GM19099 (cell line): ENCODE results near the gene RPS21.

ENCODE experiments used
- POLR2A ChIP-seq: IDR thresholded peaks from 3 replicates; pipeline ENCODE4 v1.6.1; 2011; ENCODE audit warnings: low read depth; ENCODE audit not compliant: insufficient read length; ENCODE audit errors: extremely low read depth

Gene RPS21

DNA sequence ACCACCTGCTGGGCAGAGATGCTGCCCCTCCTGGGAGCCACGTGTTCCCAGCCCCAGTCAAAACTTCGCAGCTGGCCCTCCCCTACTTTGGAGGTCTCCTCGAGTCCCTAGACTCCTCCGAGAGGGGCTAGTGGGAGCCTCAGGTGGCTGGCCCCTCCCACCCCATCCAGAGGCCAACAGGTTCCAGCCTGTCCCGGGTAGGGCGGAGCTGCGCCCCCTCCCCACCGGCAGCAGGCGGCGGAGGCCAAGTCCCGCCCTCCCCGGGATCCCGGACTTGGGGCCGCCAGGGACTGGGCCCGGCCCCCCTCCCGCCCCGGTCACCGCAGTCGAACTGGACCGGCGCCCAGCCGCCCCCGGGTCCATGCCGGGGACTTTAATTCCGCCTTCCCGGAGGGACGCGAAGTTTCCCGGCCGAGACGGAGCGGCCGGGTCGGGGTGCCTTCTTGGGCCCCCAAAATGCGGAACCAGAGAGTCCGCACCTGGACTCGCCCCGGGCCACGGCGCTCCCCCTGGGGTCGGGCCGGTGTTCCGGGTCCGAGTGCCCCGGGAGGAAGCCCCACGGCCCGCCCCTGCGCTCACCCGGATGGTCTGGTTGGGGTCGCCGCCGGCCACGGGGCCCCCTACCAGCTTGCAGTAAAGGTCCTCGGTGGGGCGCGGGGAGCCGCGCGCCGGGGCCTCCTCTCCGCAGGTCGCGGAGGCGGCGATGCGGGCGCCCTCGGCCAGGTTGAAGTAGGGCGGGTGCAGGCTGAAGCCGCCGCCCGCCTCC is 20.4 kb upstream of the RPS21 start:
- no peak for TF ChIP-seq POLR2A

DNA sequence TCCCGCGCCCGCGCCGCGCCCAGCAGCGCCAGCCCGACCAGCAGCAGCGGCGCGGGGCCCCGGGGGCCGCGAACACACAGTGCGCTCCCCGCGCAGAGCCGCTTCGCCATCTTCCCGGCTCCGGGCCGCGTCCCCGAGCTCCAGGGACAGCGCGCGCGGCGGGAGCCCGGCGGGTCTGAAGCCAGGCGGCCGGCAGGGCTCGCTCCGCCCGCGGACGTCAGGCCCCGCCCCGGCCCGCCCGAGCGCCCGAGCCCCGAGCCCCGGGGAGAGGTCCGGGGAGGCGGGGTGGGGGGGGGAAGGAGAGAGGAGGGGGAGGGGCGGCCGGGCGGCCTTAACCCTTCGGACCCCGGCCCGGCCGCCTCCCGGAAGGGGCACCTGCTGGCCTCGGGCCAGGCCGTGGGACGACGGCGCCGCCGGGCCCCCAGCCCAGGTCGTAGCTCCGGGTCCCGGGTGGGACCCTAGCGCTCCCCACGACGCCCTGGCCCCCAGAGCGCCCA is 19.7 kb upstream of the RPS21 start, which contains the start of gene LAMA5:
TSS of gene LAMA5 (minus strand) at position 177 of the 497 bp plus-strand sequence. CDS start at position 110, 67 bp downstream.
- TF ChIP-seq POLR2A, result no peak

- no peak for TF ChIP-seq POLR2A
These were observed 19.1 kb upstream of the RPS21 start for GRCh38 chr20:62367633-62368391.

DNA sequence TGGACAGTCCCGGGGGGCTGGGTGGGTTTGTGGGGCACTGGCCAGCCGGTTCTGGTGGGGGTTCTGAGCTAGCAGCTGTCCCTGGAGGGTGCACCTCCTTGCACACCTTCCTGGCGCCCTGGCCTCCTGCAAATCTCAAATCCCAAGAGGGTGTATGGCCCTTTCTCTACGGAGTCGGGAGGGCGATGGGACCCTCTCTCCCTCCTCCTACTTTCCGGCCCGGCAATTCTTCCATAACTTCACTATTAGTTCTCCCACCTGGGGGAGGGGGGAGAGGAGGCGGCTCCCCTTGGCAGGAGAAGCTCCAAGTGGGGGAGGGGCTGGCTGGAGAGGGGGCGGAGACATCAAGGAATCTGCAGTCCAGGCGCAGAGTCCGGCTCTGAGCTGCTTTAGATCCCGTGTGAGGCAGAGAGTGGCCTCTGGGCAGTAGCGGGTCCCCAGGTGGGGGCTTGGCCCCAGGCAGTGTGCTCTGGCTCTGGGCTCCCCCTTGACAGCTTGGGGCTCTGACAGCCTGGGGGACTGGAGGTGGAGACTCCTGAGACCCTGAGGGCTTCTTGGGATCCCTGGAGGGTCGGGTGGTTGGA is 18.4 kb upstream of the RPS21 start:
- TF ChIP-seq POLR2A, result no peak

GRCh38 chr20:62368976-62369814 is 17.7 kb upstream of the RPS21 start:
- TF ChIP-seq POLR2A, result no peak

- no peak for TF ChIP-seq POLR2A
These were observed 17.1 kb upstream of the RPS21 start for GRCh38 chr20:62369815-62370114.

DNA sequence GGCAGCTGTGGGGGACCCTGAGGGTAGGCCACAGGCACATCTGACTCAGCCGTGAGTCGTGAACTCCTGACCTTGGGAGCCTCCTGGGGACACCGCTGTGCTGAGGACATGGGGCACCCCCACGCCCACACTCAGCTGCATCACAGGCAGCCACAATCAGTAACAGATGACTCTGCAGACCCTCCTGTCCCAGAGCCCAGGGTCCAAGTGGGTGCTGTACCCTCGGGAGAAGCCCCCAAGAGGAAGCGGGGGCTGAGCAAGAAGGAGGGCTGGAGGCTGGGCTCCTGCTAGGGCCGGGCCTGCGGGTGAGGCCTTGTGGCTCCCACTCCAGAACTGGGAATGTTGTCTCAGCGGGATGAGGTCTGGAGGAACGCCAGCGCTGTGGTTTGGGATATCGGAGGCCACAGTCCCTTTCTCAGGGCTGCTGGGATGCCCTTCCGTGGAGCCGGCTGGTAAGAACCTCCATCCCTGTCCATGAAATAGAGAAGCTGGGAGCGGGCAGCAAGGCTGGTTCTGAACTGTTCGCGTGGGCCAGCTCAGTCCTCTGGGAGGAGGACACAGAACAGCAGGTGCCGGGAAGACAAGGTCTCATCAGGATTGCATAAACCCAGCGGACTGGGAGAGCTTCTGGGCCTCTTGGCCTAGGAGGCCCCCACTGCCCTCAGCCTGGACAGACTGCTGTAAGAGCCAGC is 16.6 kb upstream of the RPS21 start:
- no peak for TF ChIP-seq POLR2A

DNA sequence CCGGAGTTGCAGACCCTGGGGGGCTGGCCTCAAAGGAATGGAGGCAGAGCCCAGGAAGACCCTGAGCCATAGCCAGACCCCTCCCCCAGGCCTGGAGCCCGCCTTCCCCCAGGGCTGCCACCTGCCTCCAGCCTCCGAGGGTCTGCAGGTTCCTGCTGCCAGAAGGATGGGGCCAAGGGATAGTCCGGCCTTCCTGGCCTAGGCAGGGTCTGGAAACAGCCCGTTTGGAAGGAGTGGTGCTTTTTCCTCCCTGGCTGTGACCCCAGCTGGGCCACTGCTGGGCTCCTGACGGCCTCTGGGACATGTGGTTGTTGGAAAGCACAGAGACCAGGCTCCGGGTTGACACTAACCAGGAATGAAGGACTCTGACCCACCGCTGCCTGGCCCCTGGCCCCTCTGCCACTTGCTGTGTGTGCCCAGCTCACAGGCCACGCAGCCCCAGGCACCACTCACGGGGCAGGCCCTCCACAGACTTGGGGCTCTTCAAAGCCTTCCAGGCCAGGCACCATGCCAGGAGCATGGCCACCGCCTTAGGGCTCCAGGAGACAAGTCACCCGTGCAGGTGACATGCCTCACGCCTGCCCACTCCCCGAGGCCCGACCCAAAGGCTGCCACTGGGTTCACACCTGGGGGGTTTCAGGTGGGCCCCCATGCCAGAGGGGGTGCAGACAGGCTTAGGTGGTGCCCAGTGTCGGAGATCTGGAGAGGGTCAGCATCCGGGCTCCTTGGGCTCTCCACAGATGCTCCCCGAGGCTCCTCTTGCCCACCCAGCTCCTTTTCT is 15.9 kb upstream of the RPS21 start:
- no peak for TF ChIP-seq POLR2A

- no peak for TF ChIP-seq POLR2A
These were observed 15.3 kb upstream of the RPS21 start for GRCh38 chr20:62371588-62372041.

DNA sequence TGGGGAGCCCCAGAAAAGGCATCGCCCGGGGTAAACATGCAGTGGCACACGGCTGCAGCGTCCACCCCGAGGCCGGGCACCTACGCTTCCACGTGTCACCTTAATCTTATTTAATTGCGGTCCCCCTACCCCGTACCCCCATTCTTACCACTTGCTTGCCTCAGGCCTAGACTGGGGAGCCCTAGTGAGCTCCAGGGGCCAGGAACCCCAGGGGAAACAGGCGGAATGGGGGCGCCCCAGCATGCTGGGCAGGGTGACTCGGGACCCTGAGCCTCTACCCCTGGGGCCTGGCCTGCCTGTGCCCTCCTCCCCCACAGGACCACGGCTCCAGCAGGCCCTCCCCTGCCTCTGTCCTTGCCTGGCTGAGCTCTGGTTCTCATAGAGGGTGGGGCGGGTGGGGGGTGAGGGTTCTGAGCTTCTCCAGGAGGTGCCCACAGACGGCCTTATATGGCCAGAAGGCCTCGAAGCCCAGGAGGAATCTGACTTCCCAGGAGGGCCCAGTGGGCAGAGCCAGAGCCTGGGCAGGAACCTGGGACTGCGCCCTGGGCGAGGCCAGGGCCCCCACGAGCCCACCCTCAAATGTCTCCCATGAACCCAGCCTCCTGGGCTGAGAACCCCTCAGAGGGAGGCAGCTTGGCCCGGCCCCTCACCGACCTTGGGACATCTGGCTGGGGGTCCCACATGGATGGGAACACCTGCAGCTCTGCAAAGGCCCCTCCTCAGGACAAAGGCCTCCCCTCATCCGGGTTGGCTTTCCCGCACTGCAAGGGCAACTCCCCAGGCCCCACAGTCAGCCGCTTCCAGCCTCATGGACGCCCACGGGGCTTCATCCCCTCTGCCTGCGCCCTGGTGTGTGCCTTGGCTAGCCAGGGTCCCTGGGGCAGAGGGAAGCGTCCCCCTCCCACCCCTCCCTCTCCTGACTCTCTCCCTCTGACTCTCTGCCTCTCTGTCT is 14.6 kb upstream of the RPS21 start:
- no peak for TF ChIP-seq POLR2A

- no peak for TF ChIP-seq POLR2A
These were observed 12.4 kb upstream of the RPS21 start for GRCh38 chr20:62374331-62375152.
